H1 (cell line): ENCODE results near the gene GRID1. TPM values are rescaled to one million over a fixed set of nuclear protein-coding genes. Genes with fewer than 3 reads are reported as not detected.

Source experiments
- CTCF ChIA-PET: fragments of 300-600 bp; sonication (Branson Sonifier 250); formaldehyde crosslinking; loops from one replicate; lab custom pipeline; 2021; ENCODE audit not compliant: partially characterized antibody; lab: Charles Lee
- POLR2A ChIA-PET: fragments of 300-600 bp; sonication (Branson Sonifier 250); formaldehyde crosslinking; loops from one replicate; lab custom pipeline; 2021; ENCODE audit warnings: inconsistent platforms; ENCODE audit not compliant: partially characterized antibody; lab: Charles Lee
- DNase-seq, 2 experiments: peaks; one replicate each; pipeline versions ENCODE4 v3.0.0 to v3.0.0-alpha.2; 2010 to 2022; ENCODE audit warnings: low spot score in 2 of 2, low read depth in 1 of 2, mixed read lengths in 1 of 2
- FAIRE-seq: peaks from 2 replicates; lab custom pipeline; 2011; peaks lifted over from hg19 to GRCh38; lab: Jason Lieb, UNC
- H2AFZ ChIP-seq: 2 replicates; pipeline ENCODE4 v1.8.1; 2012; ENCODE audit warnings: low read length, inconsistent platforms
- H2AK5ac ChIP-seq: 2 replicates; pipeline ENCODE4 v1.6.1; 2013; ENCODE audit warnings: low read depth, low read length
- H2BK120ac ChIP-seq: replicated peaks from 2 replicates; pipeline ENCODE3; 2013; ENCODE audit warnings: low read depth, low read length, inconsistent platforms
- H2BK12ac ChIP-seq: 2 replicates; pipeline ENCODE4 v1.6.1; 2013; ENCODE audit warnings: low read depth, low read length
- H2BK15ac ChIP-seq: 2 replicates; pipeline ENCODE4 v1.6.1; 2013; ENCODE audit warnings: low read length
- H2BK20ac ChIP-seq: 2 replicates; pipeline ENCODE4 v1.6.1; 2013; ENCODE audit warnings: low read length
- H2BK5ac ChIP-seq: 2 replicates; pipeline ENCODE4 v1.6.1; 2013; ENCODE audit warnings: low read depth, low read length
- H3K14ac ChIP-seq: 2 replicates; pipeline ENCODE4 v1.6.1; 2013; ENCODE audit warnings: inconsistent platforms; ENCODE audit not compliant: insufficient read length
- H3K18ac ChIP-seq: 2 replicates; pipeline ENCODE4 v1.6.1; 2013; ENCODE audit warnings: low read length; ENCODE audit errors: extremely low read depth
- H3K23ac ChIP-seq: 2 replicates; pipeline ENCODE4 v1.6.1; 2013; ENCODE audit warnings: inconsistent platforms; ENCODE audit not compliant: insufficient read length
- H3K23me2 ChIP-seq: 2 replicates; pipeline ENCODE4 v1.6.1; 2013; ENCODE audit warnings: low read depth, low read length
- H3K27ac ChIP-seq: 2 replicates; pipeline ENCODE4 v1.6.1; 2011; ENCODE audit warnings: low read depth, low read length, inconsistent platforms
- H3K27me3 ChIP-seq, 4 experiments: replicated peaks in 1 of 4; 1 replicate in 1 of 4; 2 replicates in 3 of 4; pipeline versions ENCODE4 v1.6.1 to v1.8.1; 2011 to 2013; ENCODE audit warnings: low read length in 3 of 4, mild to moderate bottlenecking in 3 of 4, inconsistent platforms in 2 of 4, mixed read lengths in 2 of 4, moderate library complexity in 1 of 4; ENCODE audit not compliant: control insufficient read depth in 3 of 4, insufficient read depth in 3 of 4; ENCODE audit errors: extremely low read depth in 1 of 4
- H3K36me3 ChIP-seq, 4 experiments: 2 replicates each; pipeline versions ENCODE4 v1.6.1 to v1.8.1; 2011 to 2013; ENCODE audit warnings: mild to moderate bottlenecking in 4 of 4, low read length in 3 of 4, moderate library complexity in 2 of 4, control low read depth in 1 of 4, inconsistent platforms in 1 of 4; ENCODE audit not compliant: insufficient read depth in 4 of 4, control insufficient read depth in 2 of 4
- H3K4ac ChIP-seq: replicated peaks from 2 replicates; pipeline ENCODE3; 2013; ENCODE audit warnings: low read length, low read depth, mixed read lengths, inconsistent platforms; ENCODE audit not compliant: insufficient read length
- H3K4me1 ChIP-seq, 4 experiments: replicated peaks in 1 of 4; 1 replicate in 1 of 4; 2 replicates in 3 of 4; pipeline versions ENCODE4 v1.6.1 to v1.8.1; 2011 to 2013; ENCODE audit warnings: low read length in 3 of 4, inconsistent platforms in 2 of 4, mixed read lengths in 1 of 4; ENCODE audit not compliant: insufficient read depth in 4 of 4, control insufficient read depth in 3 of 4
- H3K4me2 ChIP-seq, 2 experiments: 2 replicates each; pipeline versions ENCODE4 v1.6.1 to v1.8.1; 2011 to 2013; ENCODE audit warnings: low read depth in 2 of 2, low read length in 2 of 2, control low read depth in 1 of 2, inconsistent platforms in 1 of 2, mild to moderate bottlenecking in 1 of 2; ENCODE audit not compliant: insufficient read depth in 1 of 2
- H3K4me3 ChIP-seq, 4 experiments: fragments of 200-600, 300-600 bp in 1 of 4; sonication (generic), shearing (Covaris generic), sonication (Bioruptor Twin) in 1 of 4; 2 replicates each; pipeline versions ENCODE4 v1.5.1 to v1.8.1; 2011 to 2016; ENCODE audit warnings: low read length in 4 of 4, low read depth in 3 of 4, control low read depth in 2 of 4, inconsistent platforms in 2 of 4, mild to moderate bottlenecking in 2 of 4, mixed read lengths in 1 of 4, moderate library complexity in 1 of 4; ENCODE audit not compliant: insufficient read depth in 2 of 4; ENCODE audit errors: extremely low read depth in 1 of 4
- H3K56ac ChIP-seq: replicated peaks from 2 replicates; pipeline ENCODE3; 2013; ENCODE audit warnings: low read depth, mild to moderate bottlenecking, mixed read lengths, low read length, inconsistent platforms; ENCODE audit not compliant: insufficient read length
- H3K79me1 ChIP-seq: 2 replicates; pipeline ENCODE4 v1.6.1; 2013; ENCODE audit warnings: low read depth, low read length, control low read depth
- H3K79me2 ChIP-seq, 2 experiments: 2 replicates each; pipeline versions ENCODE4 v1.6.1 to v1.8.1; 2012 to 2013; ENCODE audit warnings: low read length in 2 of 2, mild to moderate bottlenecking in 2 of 2, inconsistent platforms in 1 of 2; ENCODE audit not compliant: insufficient read depth in 2 of 2, control insufficient read depth in 1 of 2
- H3K9ac ChIP-seq, 4 experiments: replicated peaks in 1 of 4; 1 replicate in 1 of 4; 2 replicates in 3 of 4; pipeline versions ENCODE4 v1.6.1 to v1.8.1; 2011 to 2013; ENCODE audit warnings: low read depth in 3 of 4, low read length in 3 of 4, control low read depth in 2 of 4, mild to moderate bottlenecking in 2 of 4, moderate library complexity in 2 of 4, inconsistent platforms in 1 of 4; ENCODE audit errors: extremely low read depth in 1 of 4
- H3K9me3 ChIP-seq, 2 experiments: 2 replicates each; pipeline versions ENCODE4 v1.6.1 to v1.8.1; 2012 to 2013; ENCODE audit warnings: mild to moderate bottlenecking in 2 of 2, moderate library complexity in 2 of 2, control low read depth in 1 of 2, inconsistent platforms in 1 of 2, low read depth in 1 of 2, low read length in 1 of 2, mixed read lengths in 1 of 2; ENCODE audit not compliant: insufficient read depth in 2 of 2
- H4K20me1 ChIP-seq, 2 experiments: replicated peaks in 1 of 2; 2 replicates each; pipeline versions ENCODE3 to v1.8.1; 2011 to 2013; ENCODE audit warnings: inconsistent platforms in 2 of 2, low read length in 2 of 2, mild to moderate bottlenecking in 1 of 2; ENCODE audit not compliant: insufficient read depth in 2 of 2, control insufficient read depth in 1 of 2
- H4K5ac ChIP-seq: 2 replicates; pipeline ENCODE4 v1.6.1; 2013; ENCODE audit warnings: low read length, low read depth, mixed read lengths, inconsistent platforms; ENCODE audit not compliant: insufficient read length
- H4K8ac ChIP-seq: 2 replicates; pipeline ENCODE4 v1.8.0; 2013; ENCODE audit warnings: mild to moderate bottlenecking, moderate library complexity, low read length, inconsistent platforms; ENCODE audit not compliant: insufficient read depth; ENCODE audit errors: extremely low read depth
- H4K91ac ChIP-seq: replicated peaks from 2 replicates; pipeline ENCODE3; 2013; ENCODE audit warnings: low read length, mixed read lengths, inconsistent platforms; ENCODE audit not compliant: insufficient read length
- CTBP2 ChIP-seq: IDR thresholded peaks from 2 replicates; pipeline ENCODE4 v1.7.0; 2011; ENCODE audit warnings: borderline replicate concordance, mild to moderate bottlenecking, moderate library complexity, mixed read lengths, low read length; ENCODE audit not compliant: insufficient read depth, insufficient read length
- JUN ChIP-seq: IDR thresholded peaks from 2 replicates; pipeline ENCODE4 v1.6.1; 2011; ENCODE audit warnings: low read depth, mild to moderate bottlenecking, improper control_type of control experiment, low read length
- WGBS, 2 experiments: shearing (Covaris generic) in 1 of 2; methylation state at CpG; one replicate each; pipeline versions ENCODE4 v1.1.6 to v1.1.7; 2013 to 2015; ENCODE audit warnings: low lambda C conversion rate in 2 of 2, mixed read lengths in 2 of 2, inconsistent platforms in 1 of 2, low coverage in 1 of 2, missing lambda C conversion rate in 1 of 2; ENCODE audit not compliant: insufficient replicate concordance in 2 of 2, insufficient coverage in 1 of 2, insufficient read length in 1 of 2; ENCODE audit errors: extremely low coverage in 1 of 2, missing lambda C conversion rate in 1 of 2; 5-methylcytosine and 5-hydroxymethylcytosine counted together
- polyA plus RNA-seq, 7 experiments: library from polyadenylated mRNA; depleted of rRNA in 3 of 7; stranded (reverse) in 5 of 7; unstranded in 2 of 7; fragments of >200 nt in 5 of 7; fragments of 200-250 nt in 2 of 7; gene quantifications; 1 replicate in 5 of 7; 2 replicates in 1 of 7; 4 replicates in 1 of 7; pipeline versions ENCODE4 v1.2.1 to v1.2.3, GENCODE V29; 2011 to 2013; ENCODE audit warnings: missing spikeins in 2 of 7, mixed read lengths in 2 of 7
- total RNA-seq: library from RNA; stranded (reverse); fragmentation: NEBNext Ultra II Directional; extraction: Animal tissue kit (Norgen Biotek cat#: 25700); gene quantifications from 2 replicates; pipeline ENCODE4 v1.2.1, GENCODE V29; 2021

GRID1 gene
- total and polyA plus RNA-seq, 2 of the 8 experiments (the other 6 are each of a cell fraction or from before 2014, with no cell fraction given): 0.22 to 0.30 TPM

DNA sequence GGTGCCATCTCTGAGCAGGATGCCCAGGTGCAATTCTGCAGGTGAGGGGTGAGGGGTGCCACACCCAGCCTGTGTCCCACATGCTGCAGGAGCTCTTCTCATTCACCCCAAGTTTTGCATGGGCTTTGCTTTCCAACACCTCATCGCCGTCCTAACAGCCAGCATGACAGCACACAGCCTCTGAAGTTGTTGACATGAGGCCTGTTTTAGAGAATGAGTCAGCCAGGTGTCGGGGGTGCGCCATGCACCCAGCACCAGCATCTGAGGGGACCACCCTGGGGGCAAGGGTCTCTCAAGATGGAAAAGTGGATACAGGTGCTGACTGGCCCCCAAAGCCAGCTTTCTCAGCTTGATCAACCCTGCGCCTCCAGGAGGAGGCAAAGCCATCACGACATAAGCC, 146.0 kb downstream of the GRID1 start:
- Histone ChIP-seq H4K91ac (no peak overlapping the region), H4K20me1 (no peaks in the 10 kb centered on the region), H3K18ac (no peak overlapping the region), H2BK20ac (no peak overlapping the region), H3K23me2 (no peaks in the 10 kb centered on the region; the same call in 1 of the 2 replicates), H3K79me1 (no peaks in the 10 kb centered on the region), H2AK5ac (no peak overlapping the region), H4K5ac (no peak overlapping the region), H3K56ac (no peak overlapping the region), H3K4me2 (no peak overlapping the region), H3K4me1 (peaks cover 0 to 3% (median 0%) of the 10 kb centered on the region in 4 experiments; a peak in 1 of 7 replicates), H2BK120ac (no peak overlapping the region), H2AFZ (no peak overlapping the region), H3K9me3 (no peaks in the 10 kb centered on the region), H3K14ac (no peak overlapping the region), H2BK15ac (no peak overlapping the region), H3K79me2 (no peaks in the 10 kb centered on the region), H2BK12ac (no peak overlapping the region; the same call in 1 of the 2 replicates), H3K27ac (no peak overlapping the region), H3K36me3 (no peaks in the 10 kb centered on the region), H3K9ac (no peak overlapping the region), H2BK5ac (peak overlapping the region; percentile 54; the same call in 1 of the 2 replicates), H3K23ac (no peak overlapping the region), H3K27me3 (no peaks in the 10 kb centered on the region), H4K8ac (no peak overlapping the region), H3K4ac (no peak overlapping the region), H3K4me3 (no peak overlapping the region)
- ChIA-PET POLR2A (no interaction called here), CTCF (interaction anchor here (0.9 to 1.0 kb wide), 2 partner anchors 22 to 128 kb away, joined by 3 read pairs; no protein-coding TSS in a partner anchor)
- FAIRE-seq (no peak), DNase-seq (no peak)
- TF ChIP-seq JUN: no peak
- TF ChIP-seq CTBP2: no peak
- 91% methylated on average over 6 of the region's 6 CpGs; no CpG with 5 or more reads in 1 of the 2 experiments for WGBS, 2 experiments
